ENCODE data around the gene MAP3K13.
"Not testable (repeated sequence)": the region's sequence is repeated elsewhere in the genome, so short reads cannot be mapped to it uniquely, and the experiment has no call there.

MAP3K13 gene

GRCh38 chr3:185403002-185403401 is 40.1 kb downstream of the MAP3K13 start:
- in situ Hi-C loops (cut with HindIII; ENCODE audit: low sequenced_read_pairs) = no loop called here
- DNase-seq (ENCODE audit: low read depth, low spot score) = no peak
- no peak overlapping the region for H3K4me3 ChIP-seq (ENCODE audit: low read depth, low read length)
- TF ChIP-seq CTCF (IDR thresholded peaks at IDR 0.05; ENCODE audit: low read depth, low read length) = no peak

- TF ChIP-seq CTCF (IDR thresholded peaks at IDR 0.05; ENCODE audit: low read depth, low read length) = no peak
- DNase-seq (ENCODE audit: low read depth, low spot score) = no peak
- no peak overlapping the region for H3K4me3 ChIP-seq (ENCODE audit: low read depth, low read length)
- in situ Hi-C loops (cut with HindIII; ENCODE audit: low sequenced_read_pairs) = no loop called here
Observed at GRCh38 chr3:185405243-185405642, 42.3 kb downstream of the MAP3K13 start.

- H3K4me3 ChIP-seq (ENCODE audit: low read depth, low read length) = no peak overlapping the region
- in situ Hi-C loops (cut with HindIII; ENCODE audit: low sequenced_read_pairs) = no loop called here
- DNase-seq (ENCODE audit: low read depth, low spot score) = no peak
- TF ChIP-seq CTCF (IDR thresholded peaks at IDR 0.05; ENCODE audit: low read depth, low read length) = no peak
Observed at GRCh38 chr3:185405664-185406063, 42.7 kb downstream of the MAP3K13 start.

- DNase-seq (ENCODE audit: low read depth, low spot score) = no peak
- in situ Hi-C loops (cut with HindIII; ENCODE audit: low sequenced_read_pairs) = no loop called here
- no peak overlapping the region for H3K4me3 ChIP-seq (ENCODE audit: low read depth, low read length)
- no peak for TF ChIP-seq CTCF (IDR thresholded peaks at IDR 0.05; ENCODE audit: low read depth, low read length)
Observed at GRCh38 chr3:185406121-185406620, 43.2 kb downstream of the MAP3K13 start.

- TF ChIP-seq CTCF (IDR thresholded peaks at IDR 0.05; ENCODE audit: low read depth, low read length) = no peak
- H3K4me3 ChIP-seq (ENCODE audit: low read depth, low read length) = no peak overlapping the region
Observed at GRCh38 chr3:185409957-185410356, 47.0 kb downstream of the MAP3K13 start.

GRCh38 chr3:185411133-185411532 is 48.2 kb downstream of the MAP3K13 start:
- H3K4me3 ChIP-seq (ENCODE audit: low read depth, low read length) = no peak overlapping the region
- in situ Hi-C loops (cut with HindIII; ENCODE audit: low sequenced_read_pairs) = no loop called here
- TF ChIP-seq CTCF (IDR thresholded peaks at IDR 0.05; ENCODE audit: low read depth, low read length) = no peak
- DNase-seq (ENCODE audit: low read depth, low spot score) = no peak

More at GRCh38 chr3:185409957-185410356, 47.0 kb downstream of the MAP3K13 start:
- DNase-seq (ENCODE audit: low read depth, low spot score) = no peak
- in situ Hi-C loops (cut with HindIII; ENCODE audit: low sequenced_read_pairs) = no loop called here

- no peak overlapping the region for H3K4me3 ChIP-seq (ENCODE audit: low read depth, low read length)
- TF ChIP-seq CTCF (IDR thresholded peaks at IDR 0.05; ENCODE audit: low read depth, low read length) = no peak
- DNase-seq (ENCODE audit: low read depth, low spot score) = no peak
- in situ Hi-C loops (cut with HindIII; ENCODE audit: low sequenced_read_pairs) = no loop called here
Observed at GRCh38 chr3:185416513-185416912, 53.6 kb downstream of the MAP3K13 start.

- in situ Hi-C loops (cut with HindIII; ENCODE audit: low sequenced_read_pairs); DNase-seq (ENCODE audit: low read depth, low spot score); H3K4me3 ChIP-seq (ENCODE audit: low read depth, low read length): not testable (repeated sequence)
Observed at GRCh38 chr3:185418561-185418977, 55.6 kb downstream of the MAP3K13 start.

Data from astrocyte of the spinal cord (primary cell).